A549 (cell line): Measurements from ENCODE around the gene TMEM141. TPM values are rescaled to one million over a fixed set of nuclear protein-coding genes. Genes with fewer than 3 reads are reported as not detected.
A peak's percentile ranks its signal among the peaks of the same experiment; 100 is the strongest.

Source experiments
- ATAC-seq, 2 experiments: fragments of 200-7000 bp in 1 of 2; fragments of >200 bp in 1 of 2; cut with Nextera tagmentation in 1 of 2; cut with Tn5 transposase in 1 of 2; 3 replicates each; pipeline versions ENCODE4 v1.8.0 to v1.9.1; 2018 to 2020; ENCODE audit warnings: mild to moderate bottlenecking in 1 of 2, moderate library complexity in 1 of 2
- CTCF ChIA-PET: fragments of 300-600 bp; sonication (Branson Sonifier 250); formaldehyde crosslinking; extraction: SDS; loops from one replicate; lab custom pipeline; 2021; ENCODE audit warnings: antibody characterized with exemption, inconsistent platforms; lab: Yijun Ruan, JAX
- POLR2A ChIA-PET: fragments of 350-600 bp; formaldehyde crosslinking; extraction: SDS; loops from one replicate; lab custom pipeline; 2021; ENCODE audit warnings: antibody characterized with exemption, inconsistent platforms; lab: Yijun Ruan, JAX
- DNase-seq, 2 experiments: peaks; one replicate each; pipeline versions ENCODE4 v3.0.0 to v3.0.0-alpha.2; 2011 to 2016; ENCODE audit warnings: low read depth in 1 of 2, low spot score in 1 of 2
- FAIRE-seq: peaks from 2 replicates; lab custom pipeline; 2011; peaks lifted over from hg19 to GRCh38; lab: Jason Lieb, UNC
- H3K27ac ChIP-seq, 2 experiments: fragments of >200 bp; sonication (Bioruptor Twin); formaldehyde crosslinking; 3 replicates each; pipeline ENCODE4 v1.5.1; 2016 to 2017
- H3K4me1 ChIP-seq: fragments of >200 bp; sonication (Bioruptor Twin); formaldehyde crosslinking; 3 replicates; pipeline ENCODE4 v1.6.1; 2016
- H3K4me2 ChIP-seq: fragments of >200 bp; sonication (Bioruptor Twin); formaldehyde crosslinking; 3 replicates; pipeline ENCODE4 v1.6.1; 2016
- H3K4me3 ChIP-seq: fragments of >200 bp; sonication (Bioruptor Twin); formaldehyde crosslinking; 3 replicates; pipeline ENCODE4 v1.5.1; 2016
- H3K9me3 ChIP-seq: fragments of >200 bp; sonication (Bioruptor Twin); formaldehyde crosslinking; 3 replicates; pipeline ENCODE4 v1.6.1; 2016
- CTCF ChIP-seq: fragments of >200 bp; sonication (Bioruptor Twin); formaldehyde crosslinking; IDR thresholded peaks from 3 replicates; pipeline ENCODE4 v1.5.1; 2016
- E2F6 ChIP-seq: IDR thresholded peaks from 2 replicates; pipeline ENCODE4 v1.6.1; 2012; ENCODE audit warnings: low read depth, borderline replicate concordance
- EHMT2 ChIP-seq: fragments of 200-600 bp; sonication (generic); IDR thresholded peaks from 2 replicates; pipeline ENCODE4 v1.6.1; 2016; ENCODE audit warnings: antibody characterized with exemption, low read depth, mild to moderate bottlenecking, moderate library complexity
- JUN ChIP-seq, 2 experiments: fragments of >200 bp; sonication (Bioruptor Twin); formaldehyde crosslinking; IDR thresholded peaks; 2 replicates in 1 of 2; 3 replicates in 1 of 2; pipeline ENCODE4 v1.6.1; 2016 to 2017
- JUNB ChIP-seq: fragments of >200 bp; sonication (Bioruptor Twin); formaldehyde crosslinking; IDR thresholded peaks from 2 replicates; pipeline ENCODE4 v1.6.1; 2016
- KDM1A ChIP-seq: fragments of 200-600 bp; sonication (generic); IDR thresholded peaks from 2 replicates; pipeline ENCODE4 v1.6.1; 2016; ENCODE audit warnings: low read depth, mild to moderate bottlenecking
- MAX ChIP-seq: IDR thresholded peaks from 2 replicates; pipeline ENCODE4 v1.6.1; 2012
- MYC ChIP-seq: IDR thresholded peaks from 2 replicates; pipeline ENCODE4 v1.6.1; 2012; ENCODE audit warnings: mild to moderate bottlenecking, inconsistent platforms, low read length, improper control_type of control experiment, borderline replicate concordance
- POLR2A ChIP-seq: IDR thresholded peaks from 2 replicates; pipeline ENCODE4 v1.6.1; 2012; ENCODE audit warnings: mild to moderate bottlenecking, low read length
- RARB ChIP-seq: fragments of 250-450 bp; sonication (Bioruptor Pico); IDR thresholded peaks from 2 replicates; pipeline ENCODE4 v1.8.0; 2021; ENCODE audit warnings: mild to moderate bottlenecking, moderate library complexity
- TP53 ChIP-seq: fragments of 250-450 bp; sonication (Bioruptor Pico); IDR thresholded peaks from 2 replicates; pipeline ENCODE4 v1.5.0; 2021; ENCODE audit warnings: mild to moderate bottlenecking, moderate library complexity
- USF2 ChIP-seq: fragments of 450-650 bp; IDR thresholded peaks from 2 replicates; pipeline ENCODE4 v1.6.1; 2014; ENCODE audit warnings: antibody characterized with exemption
- WGBS: methylation state at CpG from one replicate; pipeline ENCODE4 v1.1.6; 2017; ENCODE audit errors: missing lambda C conversion rate; 5-methylcytosine and 5-hydroxymethylcytosine counted together
- polyA minus RNA-seq: library from RNA; depleted of rRNA, polyadenylated mRNA; stranded (reverse); fragments of >200 nt; gene quantifications from 2 replicates; pipeline ENCODE4 v1.2.3, GENCODE V29; 2011; rRNA and poly(A)+ RNA removed
- polyA plus RNA-seq, 4 experiments: library from polyadenylated mRNA; depleted of rRNA in 3 of 4; stranded (reverse); fragments of >200 nt; fragmentation: RNase III in 1 of 4; extraction: RNeasy Plus Mini Kit Qiagen cat#74134 plus additional on column Dnase treatment in 1 of 4; gene quantifications; 2 replicates in 3 of 4; 3 replicates in 1 of 4; pipeline ENCODE4 v1.2.3, GENCODE V29; 2011 to 2017

Gene TMEM141
- polyA plus RNA-seq (2011; rRNA removed) (64.5 and 78.0 TPM in 2 replicates), polyA plus RNA-seq (2017; fragmentation: RNase III; extraction: RNeasy Plus Mini Kit Qiagen cat#74134 plus additional on column Dnase treatment) (69.9 to 71.0 TPM (median 70.7 TPM) in 3 replicates), polyA minus RNA-seq (27.4 and 35.2 TPM in 2 replicates)
- polyA plus RNA-seq (2012; cell fraction: cytosol; rRNA removed) = 104 and 117 TPM in 2 replicates
- polyA plus RNA-seq (2012; cell fraction: nucleus; rRNA removed) = 75.8 and 78.8 TPM in 2 replicates

GRCh38 chr9:136790640-136791515, at the start of gene TMEM141:
Gene TMEM141, plus strand, starts transcription at chr9:136791344. Its CDS starts 27 bp downstream, at chr9:136791371.
- CTCF ChIA-PET = interaction anchor here (0.6 to 26.2 kb wide), 6 partner anchors 14 to 245 kb away, joined by 3 to 625 read pairs (median 6); partner anchors contain the start of genes LCN15, LCN8 and RABL6
- Histone ChIP-seq H3K9me3 (no peaks in the 10 kb centered on the region), H3K27ac (peak within 1 kb of the TSS; percentile 91 to 94), H3K4me3 (peak within 1 kb of the TSS; percentile 88), H3K4me2 (peak within 1 kb of the TSS; percentile 93), H3K4me1 (peaks cover 45% of the 10 kb centered on the region)
- peak; percentile 40; the same call in 1 of the 2 replicates for TF ChIP-seq MYC
- TF ChIP-seq TP53 (CRISPR knock-in tag) = no peak
- TF ChIP-seq JUNB = no peak
- peak in 1 of 2 experiments; percentile 24; a peak in 1 of 5 replicates for TF ChIP-seq JUN (IDR thresholded peaks at IDR 0.05)
- peak; percentile 83 for TF ChIP-seq E2F6
- TF ChIP-seq USF2 = 0 out of 2 replicates have a peak, but pooled peaks have one; percentile 25
- TF ChIP-seq MAX = peak; percentile 64; the same call in 1 of the 2 replicates
- TF ChIP-seq POLR2A = peak; percentile 75
- DNase-seq (peak; percentile 90 to 100), FAIRE-seq (no peak), ATAC-seq (peak; percentile 85 to 90)
- POLR2A ChIA-PET = interaction anchor here (0.8 to 1.0 kb wide), 6 partner anchors 10 to 264 kb away, joined by 3 to 10 read pairs (median 4); no protein-coding TSS in a partner anchor
- WGBS = 0% methylated on average over 10 of the region's 70 CpGs

- POLR2A ChIA-PET = interaction anchor here (0.5 kb wide), 1 partner anchor 23 kb away, joined by 3 read pairs; no protein-coding TSS in a partner anchor
Measured at GRCh38 chr9:136741883-136742571, 49.1 kb upstream of the TMEM141 start.

GRCh38 chr9:136742591-136743391, 48.4 kb upstream of the TMEM141 start, which contains the start of gene LCN10:
Gene LCN10, minus strand, starts transcription at chr9:136742940. Its CDS starts 37 bp downstream, at chr9:136742903.
- no peaks in the 10 kb centered on the region for H3K4me1 ChIP-seq
- DNase-seq = no peak
- ChIA-PET POLR2A (interaction anchor here (0.5 to 2.7 kb wide), 2 partner anchors 14 to 24 kb away, joined by 3 to 11 read pairs; no protein-coding TSS in a partner anchor), CTCF (interaction anchor here (1.2 to 11.9 kb wide), 4 partner anchors 12 to 50 kb away, joined by 3 to 79 read pairs (median 28); partner anchors contain the start of gene LCN8)
- H3K4me3 ChIP-seq = no peak within 1 kb of the TSS
- WGBS = 36% methylated on average over 15 of the region's 25 CpGs
- peak; percentile 25 to 76; a peak in 5 of 6 replicates for ATAC-seq
- no peak for TF ChIP-seq MYC
- TF ChIP-seq CTCF = 0 out of 3 replicates have a peak, but pooled peaks have one; percentile 10
- H3K4me2 ChIP-seq = no peak within 1 kb of the TSS
- FAIRE-seq = no peak
- H3K27ac ChIP-seq = no peak within 1 kb of the TSS
- H3K9me3 ChIP-seq = no peaks in the 10 kb centered on the region

More at GRCh38 chr9:136741883-136742571, 49.1 kb upstream of the TMEM141 start:
- Histone ChIP-seq H3K9me3 (no peaks in the 10 kb centered on the region), H3K4me1 (no peaks in the 10 kb centered on the region), H3K4me2 (no peak overlapping the region), H3K4me3 (no peak overlapping the region), H3K27ac (no peak overlapping the region)
- CTCF ChIA-PET = interaction anchor here (1.4 to 11.9 kb wide), 4 partner anchors 12 to 51 kb away, joined by 3 to 79 read pairs (median 28); partner anchors contain the start of gene LCN8
- FAIRE-seq = no peak
- WGBS = 75% methylated on average over 26 of the region's 32 CpGs
- ATAC-seq = peak in 1 of 2 experiments; percentile 13; a peak in 3 of 6 replicates
- no peak for TF ChIP-seq EHMT2
- TF ChIP-seq KDM1A = no peak
- no peak for TF ChIP-seq RARB (CRISPR knock-in tag)
- DNase-seq = no peak
